SK-N-MC (cell line): ENCODE data around the gene CARMIL1.

Source experiments
- EZH2 ChIP-seq: fragments of 200-600 bp; sonication (generic); IDR thresholded peaks from one replicate; pipeline ENCODE4 v1.6.1; 2017; ENCODE audit warnings: antibody characterized with exemption
- FOXP2 ChIP-seq: optimal IDR thresholded peaks from 2 replicates; pipeline ENCODE3; 2011; ENCODE audit warnings: mild to moderate bottlenecking, moderate library complexity; ENCODE audit not compliant: insufficient read depth; ENCODE audit errors: extremely low read length, control extremely low read depth
- POLR2AphosphoS5 ChIP-seq: IDR thresholded peaks from 2 replicates; pipeline ENCODE4 v1.6.1; 2012; ENCODE audit warnings: mild to moderate bottlenecking, low read depth, low read length, borderline replicate concordance

GRCh38 chr6:25492951-25493350 lies 213.8 kb downstream of the CARMIL1 start:
- TF ChIP-seq POLR2AphosphoS5: no peak
- no peak for TF ChIP-seq EZH2
- no peak for TF ChIP-seq FOXP2
